Stimulated activated CD4-positive, alpha-beta T cell treated with anti-CD3 and anti-CD28 coated beads, Interleukin-1b, Interleukin-23, amount 100 ng/mL, for 4 hours (primary cell): ENCODE measurements around the gene ERBB4.

Source experiments
- DNase-seq, 2 donors: peaks; one replicate each; pipeline ENCODE4 v3.0.0-alpha.2; 2020; ENCODE audit warnings: low read depth in 2 of 2

ERBB4 gene

DNA sequence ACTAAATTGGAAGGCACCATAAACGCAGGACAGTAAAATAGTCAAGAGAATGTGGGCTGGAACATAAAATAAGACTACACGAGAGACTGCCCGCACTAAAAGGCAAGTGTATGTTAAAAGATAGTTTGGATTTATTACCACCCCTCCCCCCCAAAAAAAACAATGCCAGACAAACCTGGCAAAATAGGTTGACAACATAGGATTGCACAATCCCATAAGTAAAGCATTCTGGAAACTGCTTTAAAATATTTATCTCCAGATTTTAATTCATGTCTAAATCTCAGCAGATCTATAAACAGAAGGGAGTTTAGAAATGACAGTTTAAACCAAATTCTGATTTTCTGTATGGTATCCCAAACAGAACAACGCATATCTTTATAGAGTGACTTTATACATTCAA is 455.1 kb downstream of the ERBB4 start:
- DNase-seq = no peak

DNA sequence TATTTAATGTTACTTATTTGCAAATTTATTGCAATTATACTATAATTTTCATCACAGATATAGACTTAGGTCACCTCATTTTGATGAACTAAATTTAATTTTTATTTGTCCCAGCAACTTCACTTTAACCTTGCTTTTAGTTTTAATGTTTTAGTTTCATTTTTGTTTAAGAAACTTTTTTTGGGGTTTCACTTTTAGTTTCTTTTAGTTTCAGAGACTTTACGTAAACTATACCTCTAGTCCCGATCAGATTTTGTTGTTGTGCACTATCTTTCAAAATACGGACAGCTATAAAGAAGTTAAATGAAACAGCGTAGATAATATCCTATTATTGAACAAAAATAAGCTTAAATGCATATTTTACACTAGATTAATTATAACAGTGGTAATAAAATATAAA is 460.5 kb downstream of the ERBB4 start:
- no peak for DNase-seq

DNA sequence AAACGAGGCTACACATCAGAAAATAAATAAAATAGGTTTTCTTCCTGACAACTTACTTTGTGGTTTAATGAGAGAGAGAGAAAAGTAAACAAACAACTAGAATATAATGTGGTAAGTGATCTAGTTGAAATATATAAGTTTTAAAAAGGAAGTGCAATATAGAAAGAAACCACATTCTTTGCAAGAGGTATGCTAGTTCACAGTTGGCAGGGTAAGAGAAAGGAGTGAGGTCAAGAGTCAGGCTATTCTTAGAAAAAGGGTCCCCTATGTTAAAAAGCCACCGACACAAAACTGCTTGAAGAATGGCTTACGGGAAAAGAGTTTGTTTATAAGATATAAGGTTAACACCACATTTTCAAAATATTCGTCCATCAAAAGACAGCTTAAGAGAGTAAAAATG is 462.1 kb downstream of the ERBB4 start:
- no peak for DNase-seq

DNA sequence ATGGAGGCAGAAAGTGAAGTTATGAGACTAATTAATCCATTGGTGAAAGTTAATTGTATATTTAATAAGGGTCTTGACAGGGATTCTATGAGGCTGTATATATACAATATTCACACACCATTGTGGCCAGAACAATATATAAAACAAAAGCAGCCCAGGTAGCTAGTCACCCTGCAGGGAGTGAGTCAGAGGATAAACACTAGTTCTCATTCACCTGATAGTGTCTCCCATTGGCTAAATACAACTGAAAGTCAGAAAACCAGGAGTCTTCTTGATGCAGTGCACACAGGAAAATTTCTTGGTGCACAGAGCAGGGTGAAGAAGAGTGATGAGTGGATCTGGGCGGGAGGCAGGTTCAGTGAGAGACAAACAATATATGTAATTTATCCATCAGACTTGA is 465.2 kb downstream of the ERBB4 start:
- no peak for DNase-seq

DNA sequence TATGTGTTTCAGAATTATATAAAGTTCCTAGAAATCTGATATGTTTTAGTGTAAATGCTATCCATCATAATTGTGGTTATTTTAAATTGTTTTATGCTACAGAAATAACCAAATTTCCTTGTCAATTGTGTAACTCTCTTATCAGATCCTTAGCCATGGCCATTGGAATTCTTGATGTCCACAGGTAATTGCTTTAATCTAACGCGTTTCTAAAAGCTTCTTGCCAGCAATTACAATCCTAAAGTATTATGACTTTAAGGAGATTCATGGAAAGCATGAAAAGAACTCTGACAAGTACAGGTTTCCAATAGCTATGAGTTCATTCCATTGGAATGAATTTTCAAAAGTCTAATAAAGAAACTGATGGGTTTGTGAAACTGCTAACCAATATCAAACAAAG is 472.1 kb downstream of the ERBB4 start:
- no peak for DNase-seq

DNA sequence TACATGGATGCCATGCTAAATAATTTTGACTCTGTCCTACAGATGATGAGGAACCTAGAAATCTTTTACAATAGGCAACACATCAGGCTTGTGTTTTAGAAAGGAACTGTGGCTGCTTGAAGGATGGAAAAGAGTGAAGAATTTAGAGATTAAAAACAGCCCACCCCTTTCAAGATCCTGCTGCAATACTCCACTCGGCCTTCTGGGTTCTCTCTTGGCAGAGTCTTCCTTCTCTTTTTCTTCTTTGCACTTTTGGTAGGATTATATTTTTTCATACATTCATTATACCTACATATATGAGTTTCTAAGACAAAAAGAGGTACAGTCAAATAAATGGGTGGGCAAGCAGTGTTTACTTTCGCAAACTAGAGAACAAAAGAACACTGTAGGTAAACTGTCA is 474.3 kb downstream of the ERBB4 start:
- DNase-seq = no peak

DNA sequence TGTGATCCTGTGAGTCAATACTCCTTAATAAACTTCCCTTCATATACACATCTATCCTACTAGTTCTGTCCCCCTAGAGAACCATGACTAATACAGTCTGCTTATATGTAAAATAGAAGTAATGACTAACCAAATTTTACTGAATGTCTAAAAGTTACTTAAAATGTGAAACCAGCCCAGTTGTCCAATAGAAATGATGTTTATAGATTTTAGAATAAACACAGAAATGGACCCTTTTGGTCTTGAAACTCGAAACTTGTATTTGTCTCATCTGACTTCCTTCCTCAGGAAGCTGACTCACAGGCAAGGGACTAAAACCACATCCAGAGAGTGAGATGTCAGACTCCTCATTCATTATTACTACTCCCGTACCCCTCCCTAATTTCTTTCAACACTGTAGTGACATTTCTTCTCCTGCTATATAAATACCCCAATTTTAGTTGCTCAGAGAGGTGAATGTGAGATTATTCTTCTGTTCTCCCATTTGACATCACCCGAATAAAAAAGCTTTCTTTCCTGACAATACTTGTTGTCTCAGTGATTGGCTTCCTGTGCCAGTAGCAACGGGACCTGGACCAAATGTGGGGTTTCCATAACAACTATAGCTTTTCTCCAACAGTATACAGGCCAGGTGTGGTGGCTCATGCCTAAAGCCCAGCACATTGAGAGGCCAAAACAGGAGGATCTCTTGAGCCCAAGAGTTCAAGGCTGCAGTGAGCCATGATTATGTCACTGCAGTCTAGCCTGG is 486.0 kb downstream of the ERBB4 start:
- DNase-seq = no peak

DNA sequence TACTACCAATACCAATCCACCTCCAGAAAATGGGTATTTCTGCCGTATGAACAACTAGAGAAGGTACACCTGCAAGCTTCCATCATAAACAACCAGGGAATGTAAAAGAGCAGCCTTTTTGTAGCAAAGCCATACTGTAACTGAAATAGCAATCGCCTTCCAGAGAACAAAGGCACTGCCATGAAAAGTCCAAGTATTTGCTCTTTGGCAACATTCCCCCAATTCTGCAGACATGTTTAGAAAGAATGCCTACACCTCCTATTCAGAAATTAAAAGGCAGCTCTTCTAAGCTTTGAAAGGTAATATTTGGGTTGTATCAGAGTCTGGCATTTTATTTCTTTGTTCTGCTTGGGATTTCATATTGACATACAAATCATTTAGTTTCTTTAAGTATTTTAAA is 487.7 kb downstream of the ERBB4 start:
- DNase-seq = no peak

DNA sequence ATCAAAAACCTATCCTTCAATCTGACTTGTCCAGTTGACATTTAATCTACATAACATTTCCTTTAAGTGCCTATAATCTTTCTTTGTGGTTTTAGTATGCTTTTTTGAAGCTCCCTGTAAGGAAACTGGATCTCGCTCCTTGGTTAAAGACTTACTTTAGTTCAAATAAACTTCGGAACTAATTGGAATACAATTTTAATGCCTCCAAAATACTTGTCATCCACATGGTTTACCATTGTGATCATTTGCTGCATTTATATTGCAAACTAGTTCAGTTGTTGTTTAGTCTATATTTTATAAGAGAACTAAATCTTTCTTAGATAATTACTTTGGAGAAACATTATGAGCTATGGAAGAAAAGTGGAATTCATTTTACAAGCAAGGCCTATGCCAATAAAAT is 496.0 kb downstream of the ERBB4 start:
- DNase-seq = no peak

DNA sequence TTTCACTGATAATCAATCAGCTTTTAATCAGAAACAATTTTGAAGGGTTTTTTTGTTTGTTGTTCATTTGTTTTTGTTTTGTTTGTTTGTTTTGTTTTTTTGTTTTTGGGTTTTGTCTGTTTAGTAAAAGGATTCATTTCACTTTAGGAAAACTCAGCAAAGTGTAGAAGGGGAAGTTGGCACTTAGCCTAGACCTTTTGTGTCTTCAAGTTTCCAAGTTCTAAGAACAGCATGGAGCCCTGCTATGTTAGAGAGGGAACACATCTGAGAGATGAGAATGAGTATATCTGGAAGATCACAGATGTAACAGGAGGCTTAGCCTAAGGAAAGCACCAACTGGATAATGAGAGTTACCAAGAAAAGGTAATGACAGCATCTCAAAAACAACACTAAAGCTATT is 501.5 kb downstream of the ERBB4 start:
- DNase-seq = no peak

DNA sequence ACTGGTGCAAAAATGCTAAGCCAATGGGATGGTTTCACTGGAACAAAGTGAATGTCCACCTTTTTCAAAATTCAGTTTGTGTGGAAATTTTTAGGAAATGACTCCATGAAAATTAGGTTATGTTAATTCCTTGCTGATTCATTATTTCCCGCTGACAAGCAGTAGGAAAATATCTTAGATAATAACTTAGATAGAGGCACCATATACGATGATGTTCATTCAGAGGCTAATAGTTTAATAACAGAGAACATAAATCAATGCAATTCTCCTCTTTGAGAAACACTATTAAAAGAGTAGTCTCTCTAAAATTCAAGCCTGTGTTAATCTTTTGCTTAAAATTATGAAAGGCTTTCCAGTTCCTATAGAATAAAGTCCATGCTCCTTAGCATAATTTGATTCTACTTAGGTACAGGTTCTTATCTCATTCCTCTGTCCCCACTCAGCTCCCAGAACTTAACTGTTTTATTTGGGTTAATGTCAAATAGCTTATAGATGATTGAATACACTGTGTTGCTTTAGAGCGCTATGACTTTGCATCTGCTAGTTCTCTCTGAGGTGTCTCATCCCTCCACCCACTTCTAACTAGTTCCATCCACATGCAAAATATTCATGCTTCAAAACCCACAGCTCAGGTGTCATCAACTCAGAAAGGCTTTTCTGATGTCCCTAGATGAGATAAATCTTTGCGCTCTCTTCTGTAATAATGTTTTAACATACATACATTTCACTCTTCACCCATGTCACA is 503.6 kb downstream of the ERBB4 start:
- no peak for DNase-seq

DNA sequence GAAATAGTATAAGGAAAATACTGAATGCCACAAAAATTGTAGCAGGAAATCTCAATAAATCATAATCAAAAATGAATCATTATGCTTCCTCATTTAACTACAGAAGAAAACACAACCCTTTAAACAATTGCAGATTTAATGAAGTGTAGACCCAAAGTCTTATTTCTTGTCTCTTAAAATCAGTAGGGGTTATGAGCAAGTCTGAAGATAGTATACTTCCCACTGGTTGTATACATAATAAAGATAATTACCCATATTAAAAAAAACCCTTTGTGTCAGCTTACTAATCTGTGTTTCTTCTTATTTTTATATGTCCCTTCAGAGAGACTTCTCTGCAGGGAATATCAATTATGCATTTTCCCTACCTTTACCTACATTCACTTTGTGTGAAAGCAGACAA is 504.7 kb downstream of the ERBB4 start:
- DNase-seq = no peak

DNA sequence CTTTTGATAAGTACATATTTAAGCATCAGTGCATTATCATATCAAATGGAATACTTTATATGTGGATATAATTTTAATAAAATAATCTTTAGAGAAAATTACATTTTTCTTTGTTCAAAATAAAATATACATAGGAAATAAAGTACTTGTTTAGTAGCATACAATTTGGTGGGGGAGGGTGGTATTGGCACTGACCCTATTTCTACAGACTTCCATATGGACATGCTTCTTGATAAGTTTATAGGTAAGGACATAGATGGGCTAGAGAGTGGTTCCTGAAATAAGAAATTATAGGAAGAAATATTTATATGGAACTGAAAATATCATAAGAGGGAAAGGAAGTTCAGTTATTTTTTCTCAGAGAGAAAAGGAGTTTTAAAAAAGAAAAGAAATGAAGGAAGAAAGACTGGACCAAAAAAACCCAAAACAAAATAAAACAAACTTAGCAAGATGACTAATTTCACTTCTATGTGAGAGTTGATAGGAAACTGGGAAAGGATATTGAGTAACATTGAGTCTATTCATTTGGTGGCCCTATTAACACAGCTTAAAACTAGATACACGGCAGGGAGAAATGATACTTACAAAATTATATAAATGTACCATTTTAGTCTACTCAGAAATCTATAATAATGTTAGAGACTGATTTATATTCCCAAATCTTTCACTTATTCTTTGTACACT is 505.9 kb downstream of the ERBB4 start:
- no peak for DNase-seq

DNA sequence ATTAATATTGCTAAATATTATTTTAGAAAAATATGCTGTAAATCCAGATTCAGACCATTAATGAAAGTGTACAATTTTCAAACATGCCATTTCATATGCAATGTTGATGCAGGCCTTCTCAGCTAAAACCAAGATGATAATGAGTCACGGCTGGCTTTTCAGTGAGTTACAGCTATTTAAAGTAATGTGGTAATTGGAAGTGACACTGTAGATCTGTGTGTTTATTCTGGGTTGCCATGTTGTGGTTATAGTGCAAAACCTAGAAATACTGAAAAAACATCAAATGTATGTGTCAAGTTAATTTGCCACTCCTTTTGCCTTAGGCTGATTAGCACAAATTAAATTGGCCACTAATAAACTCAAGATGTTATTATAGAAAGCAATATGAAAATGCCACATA is 506.6 kb downstream of the ERBB4 start:
- DNase-seq = no peak

DNA sequence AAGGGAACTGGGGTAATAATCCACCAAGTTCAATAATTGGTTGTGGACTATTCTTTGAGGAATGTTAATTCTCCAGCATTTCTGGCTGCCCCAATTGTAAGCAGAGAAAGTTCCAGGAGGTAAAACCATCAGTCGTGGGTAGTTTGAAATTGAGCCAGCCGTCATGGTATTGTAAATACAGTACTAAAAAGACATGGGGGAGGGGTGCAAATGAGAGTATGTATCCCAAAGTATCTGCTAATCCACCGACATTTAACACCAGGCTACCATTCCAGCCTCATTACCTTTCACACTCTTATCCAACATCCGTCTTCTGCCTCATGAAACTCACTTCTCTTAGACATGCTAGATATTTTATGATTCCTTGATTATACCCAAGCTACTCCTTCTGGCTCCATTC is 507.9 kb downstream of the ERBB4 start:
- no peak for DNase-seq

DNA sequence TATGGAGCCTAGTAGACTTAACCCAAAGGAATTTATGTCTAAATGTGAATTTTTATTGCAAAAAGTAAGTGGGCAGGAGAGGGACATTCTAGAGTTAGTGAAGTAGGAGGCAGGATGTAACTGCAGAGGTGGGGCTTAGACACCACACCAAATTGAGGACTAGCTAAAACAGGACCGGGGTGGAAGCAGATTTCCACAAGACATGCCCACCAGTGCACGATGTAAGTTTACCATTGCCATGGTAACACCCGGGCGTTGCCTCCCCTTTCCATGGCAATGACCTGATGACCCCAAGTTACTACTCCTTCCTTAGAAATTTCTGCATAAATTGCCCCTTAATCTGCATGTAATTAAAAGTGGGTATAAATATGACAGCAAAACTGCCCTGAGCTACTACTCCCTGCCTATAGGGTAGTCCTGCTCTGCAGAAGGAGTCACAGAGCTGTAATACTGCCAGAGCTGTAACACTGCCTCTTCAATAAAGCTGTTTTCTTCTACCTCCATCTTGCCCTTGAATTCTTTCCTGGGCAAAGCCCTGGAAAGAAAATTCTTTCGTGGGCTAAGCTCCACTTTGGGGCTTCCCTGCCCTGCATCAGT is 509.7 kb downstream of the ERBB4 start:
- DNase-seq = no peak

DNA sequence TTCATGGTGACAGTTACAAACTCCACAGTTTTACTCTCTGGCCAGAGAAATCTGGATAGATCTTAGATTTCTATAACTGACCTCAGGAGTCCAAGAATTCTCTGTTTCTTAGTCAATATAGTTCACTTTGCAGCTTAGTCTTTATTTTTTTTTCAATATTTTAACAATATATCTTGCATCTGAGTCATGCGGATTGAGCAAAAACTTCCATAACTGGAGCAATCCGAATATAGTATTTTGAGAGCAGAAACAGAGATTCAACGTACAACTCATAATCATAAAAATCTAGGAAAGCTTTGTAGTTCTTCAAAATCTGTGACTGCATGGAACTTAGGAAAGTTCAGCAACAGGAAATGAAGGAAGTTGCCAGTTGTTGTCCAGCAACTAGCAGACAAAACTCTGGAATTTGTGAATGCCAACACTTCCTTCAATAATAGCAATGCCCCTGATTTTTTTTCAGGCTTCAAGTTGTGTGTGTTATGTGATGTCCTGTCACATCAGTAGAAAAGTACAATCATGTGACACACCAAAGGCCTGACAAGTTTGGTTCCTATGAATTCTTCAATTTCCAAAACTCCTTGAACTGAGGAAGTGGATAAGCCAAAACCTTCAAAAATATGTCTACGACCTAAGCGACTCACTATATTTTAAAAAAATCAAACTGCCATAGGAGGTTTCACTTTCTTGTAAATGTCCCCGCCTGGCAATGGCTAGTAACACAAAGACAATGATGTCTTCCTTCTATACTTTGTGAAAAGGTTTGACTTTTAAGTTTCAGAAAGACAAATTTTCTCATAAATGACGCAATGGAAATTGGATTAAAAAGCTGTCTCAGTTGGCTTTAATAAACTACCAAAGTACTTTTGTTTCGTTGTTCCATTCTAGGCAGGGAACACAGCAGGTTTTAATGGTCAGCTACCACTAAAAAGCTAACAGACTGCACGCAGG is 510.6 kb downstream of the ERBB4 start:
- no peak for DNase-seq

DNA sequence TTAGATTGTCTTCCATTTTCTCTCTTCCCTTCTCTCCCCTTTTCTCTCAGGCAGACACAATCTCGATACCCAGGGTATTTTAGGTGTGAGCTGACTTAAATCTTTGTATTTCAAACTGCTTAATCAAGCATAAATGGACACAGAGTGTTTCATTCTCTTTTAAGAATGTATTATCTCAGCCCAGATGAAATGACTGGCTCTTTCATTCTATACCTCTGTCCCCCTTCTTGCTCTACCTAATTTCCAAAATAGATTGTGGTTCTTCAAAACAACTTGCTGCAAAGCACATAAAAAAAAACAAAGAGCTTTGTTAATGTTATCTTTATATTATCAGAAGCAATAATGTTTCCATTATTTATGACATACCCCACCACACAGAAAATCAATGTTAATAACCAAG is 514.6 kb downstream of the ERBB4 start:
- no peak for DNase-seq

DNA sequence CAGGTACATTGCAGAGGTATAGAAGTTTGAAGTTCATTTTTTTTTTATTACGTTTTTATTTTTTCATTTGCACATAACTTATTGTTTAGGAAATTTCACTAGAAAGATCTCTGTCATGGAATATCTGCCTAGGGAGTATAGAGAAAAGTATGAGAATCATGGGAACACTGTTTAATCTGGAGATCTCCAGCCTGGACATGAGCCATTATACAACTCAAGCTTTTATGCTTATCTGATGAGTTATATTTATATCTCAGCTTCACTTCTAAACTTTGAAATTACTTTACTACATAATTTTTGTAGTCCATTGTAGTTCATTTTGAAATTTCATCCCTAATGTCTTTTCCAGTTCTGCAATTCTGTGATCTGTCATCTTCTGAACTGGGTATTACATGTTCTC is 515.6 kb downstream of the ERBB4 start:
- no peak for DNase-seq

DNA sequence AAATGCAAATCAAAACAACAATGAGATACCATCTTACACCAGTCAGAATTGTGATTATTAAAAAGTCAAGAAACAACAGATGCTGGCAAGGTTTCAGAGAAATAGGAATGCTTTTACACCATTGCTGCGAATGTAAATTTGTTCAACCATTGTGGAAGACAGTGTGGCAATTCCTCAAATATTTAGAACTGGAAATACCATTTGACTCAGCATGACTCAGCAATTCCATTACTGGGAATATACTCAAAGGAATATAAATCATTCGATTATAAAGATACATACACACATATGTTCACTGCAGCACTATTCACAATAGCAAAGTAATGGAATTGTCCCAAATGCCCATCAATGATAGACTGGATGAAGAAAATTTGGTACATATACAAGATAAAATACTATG is 516.7 kb downstream of the ERBB4 start:
- no peak for DNase-seq

DNA sequence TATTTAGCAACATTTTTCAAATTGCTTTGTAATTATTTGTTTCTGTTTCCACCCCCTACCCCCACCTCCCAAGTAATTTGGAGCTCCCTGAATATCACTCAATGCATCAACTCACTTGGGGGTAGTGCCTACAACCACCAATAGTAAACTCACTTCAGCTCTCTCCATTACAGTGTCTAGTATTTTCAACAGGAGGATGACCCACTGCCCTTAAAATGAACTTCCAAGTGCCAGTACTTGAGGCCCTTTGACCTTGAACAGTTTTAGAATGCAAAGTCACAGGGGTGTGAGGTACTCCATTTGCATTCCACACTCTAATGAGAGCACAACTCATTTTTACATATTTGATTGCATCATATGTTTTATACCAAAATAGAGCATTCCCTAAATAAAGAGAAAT is 523.0 kb downstream of the ERBB4 start:
- no peak for DNase-seq

DNA sequence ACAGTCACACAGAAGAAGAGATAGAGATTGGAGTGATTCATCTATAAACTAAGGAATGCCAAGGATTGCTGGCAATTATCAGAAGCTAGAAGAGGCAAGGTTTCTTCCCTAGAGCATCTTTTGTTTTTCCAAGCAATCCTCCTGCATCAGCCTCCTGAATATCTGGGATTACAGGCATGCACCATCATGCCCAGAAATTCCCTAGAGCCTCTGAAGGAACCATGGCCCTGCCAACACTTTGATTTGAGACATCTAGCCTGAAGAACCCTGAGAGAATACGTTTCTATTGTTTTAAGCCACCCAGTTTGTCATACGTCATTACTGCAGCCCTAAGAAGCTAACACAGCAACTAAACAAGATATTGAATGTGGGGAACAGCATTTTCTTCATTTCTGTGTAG is 525.0 kb downstream of the ERBB4 start:
- no peak for DNase-seq
